RWPE2 (cell line): Measurements from ENCODE around the gene CCNB3.

Experiments
- ATAC-seq: fragments of 200-7000 bp; cut with Tn5 transposase; 3 replicates; pipeline ENCODE4 v1.9.1; 2021; ENCODE audit warnings: low read depth
- DNase-seq: peaks from one replicate; pipeline ENCODE4 v3.0.0-alpha.2; 2020; ENCODE audit warnings: low spot score
- H3K27ac ChIP-seq: fragments of 450-650 bp; 2 replicates; pipeline ENCODE4 v1.5.1; 2017; ENCODE audit warnings: mild to moderate bottlenecking; ENCODE audit not compliant: poor library complexity, severe bottlenecking
- H3K27me3 ChIP-seq: fragments of 250-450 bp; sonication (Bioruptor Pico); 2 replicates; pipeline ENCODE4 v1.5.1; 2021; ENCODE audit warnings: mild to moderate bottlenecking, moderate library complexity; ENCODE audit not compliant: insufficient read depth, poor library complexity, severe bottlenecking
- H3K36me3 ChIP-seq: fragments of 250-450 bp; sonication (Bioruptor Pico); 2 replicates; pipeline ENCODE4 v1.5.1; 2020; ENCODE audit warnings: low read depth, mild to moderate bottlenecking, moderate library complexity
- H3K4me1 ChIP-seq: fragments of 250-450 bp; sonication (Bioruptor Pico); 2 replicates; pipeline ENCODE4 v1.5.1; 2021; ENCODE audit warnings: mild to moderate bottlenecking, moderate library complexity; ENCODE audit not compliant: insufficient read depth, poor library complexity, severe bottlenecking
- H3K4me3 ChIP-seq: fragments of 250-450 bp; sonication (Bioruptor Pico); 2 replicates; pipeline ENCODE4 v1.5.1; 2021; ENCODE audit warnings: mild to moderate bottlenecking, moderate library complexity; ENCODE audit not compliant: severe bottlenecking
- H3K9me3 ChIP-seq: fragments of 250-450 bp; sonication (Bioruptor Pico); 2 replicates; pipeline ENCODE4 v1.5.1; 2021; ENCODE audit warnings: mild to moderate bottlenecking, moderate library complexity; ENCODE audit not compliant: severe bottlenecking
- CTCF ChIP-seq: fragments of 450-650 bp; IDR thresholded peaks from one replicate; pipeline ENCODE4 v1.5.1; 2017; ENCODE audit warnings: mild to moderate bottlenecking, moderate library complexity; ENCODE audit not compliant: poor library complexity, severe bottlenecking

Gene CCNB3

GRCh38 chrX:50386520-50386919, 182.0 kb downstream of the CCNB3 start:
- DNase-seq (no peak), ATAC-seq (no peak)
- Histone ChIP-seq H3K9me3 (no peaks in the 10 kb centered on the region), H3K27me3 (no peaks in the 10 kb centered on the region), H3K4me3 (no peak overlapping the region), H3K4me1 (no peaks in the 10 kb centered on the region), H3K27ac (no peak overlapping the region), H3K36me3 (no peaks in the 10 kb centered on the region)
- no peak for TF ChIP-seq CTCF

GRCh38 chrX:50393902-50394301, 189.3 kb downstream of the CCNB3 start:
- no peak overlapping the region for H3K4me3 ChIP-seq
- H3K27me3 ChIP-seq, result no peaks in the 10 kb centered on the region
- no peak for ATAC-seq
- no peaks in the 10 kb centered on the region for H3K36me3 ChIP-seq
- no peaks in the 10 kb centered on the region for H3K4me1 ChIP-seq
- no peak for DNase-seq
- H3K27ac ChIP-seq, result no peak overlapping the region
- TF ChIP-seq CTCF, result no peak
- no peaks in the 10 kb centered on the region for H3K9me3 ChIP-seq
